ENCODE data around the gene SLC40A1. TPM values are rescaled to one million over a fixed set of nuclear protein-coding genes. Genes with fewer than 3 reads are reported as not detected.

The SLC40A1 gene
- total and polyA plus RNA-seq, 2 of the 8 experiments (the other 6 are each of a cell fraction or from before 2014, with no cell fraction given): 0.03 TPM; not detected in 1

DNA sequence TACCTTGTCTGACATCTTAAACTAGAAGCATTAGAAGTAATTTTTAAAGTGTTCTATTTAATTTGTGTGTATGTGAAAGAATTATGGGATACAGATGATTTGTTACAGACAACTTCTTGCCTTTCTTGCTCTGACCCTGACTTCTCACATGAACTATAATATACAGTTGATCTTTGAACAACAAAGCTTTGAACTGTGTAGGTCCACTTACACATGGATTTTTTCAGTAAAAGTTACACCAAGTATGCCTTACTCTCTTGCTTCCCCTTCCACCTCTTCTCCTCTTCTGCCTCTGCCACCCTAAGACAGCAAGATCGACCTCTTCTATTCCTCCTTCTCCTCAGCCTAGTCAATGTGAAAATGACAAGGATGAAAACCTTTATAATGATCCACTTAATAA lies 42.2 kb downstream of the SLC40A1 start (continued):
- TF ChIP-seq CHD7 (IDR thresholded peaks at IDR 0.05; ENCODE audit: insufficient replicate concordance, low read length): no peak
- TF ChIP-seq RAD21 (IDR thresholded peaks at IDR 0.05 in 1 of 2, conservative IDR thresholded peaks at IDR 0.05 in 1 of 2; ENCODE audit: low read depth in 2 of 2, low read length in 2 of 2): no peak
- TF ChIP-seq SUZ12 (IDR thresholded peaks at IDR 0.05; ENCODE audit: low read length): no peak
- no peak for TF ChIP-seq TBP (IDR thresholded peaks at IDR 0.05; ENCODE audit: low read depth, low read length)
- TF ChIP-seq KDM4A (IDR thresholded peaks at IDR 0.05; ENCODE audit: low read depth, low read length, severe bottlenecking): no peak
- TF ChIP-seq E2F6 (IDR thresholded peaks at IDR 0.05): no peak
- TF ChIP-seq FOSL1 (IDR thresholded peaks at IDR 0.05; ENCODE audit: insufficient read depth, low read depth, low read length): no peak
- TF ChIP-seq SIRT6 (IDR thresholded peaks at IDR 0.05; ENCODE audit: low read length): no peak
- no peak for TF ChIP-seq RBBP5 (IDR thresholded peaks at IDR 0.05; ENCODE audit: borderline replicate concordance, low read depth, low read length)
- no peak for TF ChIP-seq POLR2AphosphoS5 (IDR thresholded peaks at IDR 0.05; ENCODE audit: low read depth, low read length)

Measured in H1 (cell line).